Aorta (tissue), 5 donors: ENCODE measurements around the gene TMEM179. TPM values are rescaled to one million over a fixed set of nuclear protein-coding genes. Genes with fewer than 3 reads are reported as not detected.

Source experiments
- ATAC-seq: fragments of 200-7000 bp; cut with Tn5 transposase; one replicate; pipeline ENCODE4 v1.9.1; 2022; ENCODE audit warnings: moderate library complexity; ENCODE audit not compliant: low FRiP score
- DNase-seq, 2 donors: peaks; one replicate each; pipeline ENCODE4 v3.0.0-alpha.2; 2020
- H3K27ac ChIP-seq, 2 donors: one replicate each; pipeline ENCODE4 v1.5.1; 2013; ENCODE audit warnings: low read length in 2 of 2, mild to moderate bottlenecking in 2 of 2, moderate library complexity in 2 of 2, control low read depth in 1 of 2, inconsistent platforms in 1 of 2, low read depth in 1 of 2
- H3K27me3 ChIP-seq, 2 donors: one replicate each; pipeline ENCODE4 v1.6.1; 2013; ENCODE audit warnings: control low read depth in 1 of 2, low read length in 1 of 2, mild to moderate bottlenecking in 1 of 2, moderate library complexity in 1 of 2; ENCODE audit not compliant: insufficient read depth in 2 of 2, control insufficient read depth in 1 of 2
- H3K36me3 ChIP-seq, 2 donors: one replicate each; pipeline ENCODE4 v1.6.1; 2013; ENCODE audit warnings: control low read depth in 1 of 2, low read length in 1 of 2, mild to moderate bottlenecking in 1 of 2; ENCODE audit not compliant: insufficient read depth in 2 of 2, control insufficient read depth in 1 of 2
- H3K4me1 ChIP-seq, 2 donors: one replicate each; pipeline ENCODE4 v1.6.1; 2013; ENCODE audit warnings: low read length in 2 of 2, control low read depth in 1 of 2, mild to moderate bottlenecking in 1 of 2, moderate library complexity in 1 of 2; ENCODE audit not compliant: insufficient read depth in 2 of 2, control insufficient read depth in 1 of 2
- H3K4me3 ChIP-seq, 2 donors: one replicate each; pipeline ENCODE4 v1.5.1; 2013; ENCODE audit warnings: low read length in 2 of 2, control low read depth in 1 of 2, mild to moderate bottlenecking in 1 of 2
- H3K9me3 ChIP-seq: one replicate; pipeline ENCODE4 v1.6.1; 2013; ENCODE audit warnings: mild to moderate bottlenecking, low read length; ENCODE audit not compliant: control insufficient read depth
- WGBS, 2 donors: extraction: QIAGEN DNeasy Blood & Tissue Kit; methylation state at CpG; one replicate each; pipeline ENCODE4 v1.1.7; 2013; 5-methylcytosine and 5-hydroxymethylcytosine counted together
- intact Hi-C, 2 donors: fragments of 100-400 bp; cut with DNase I; formaldehyde crosslinking; loops; one replicate each; pipeline versions ENCODE4 v1.14.2 to v1.15.0; 2022
- polyA plus RNA-seq, 2 donors: library from polyadenylated mRNA; stranded (reverse); fragments of 200-250 nt; gene quantifications; one replicate each; pipeline ENCODE4 v1.2.3, GENCODE V29; 2013
- total RNA-seq, 2 donors: library from RNA; stranded (reverse); fragmentation: NEBNext Ultra II Directional; extraction: Animal tissue kit (Norgen Biotek cat#: 25700); gene quantifications; one replicate each; pipeline ENCODE4 v1.2.1, GENCODE V29; 2021
- donor health status: healthy with polysubstance abuse.
- donor health status: Bipolar disorder and iron deficiency.
- donor health status: DM: no; HTN: no; CAD: no.
- donor health status: DM: no; HTN: no; CAD: no.
- donor health status: DM: yes; HTN: yes; CAD: no.

TMEM179 gene
- total and polyA plus RNA-seq, 4 donors: not detected

DNA sequence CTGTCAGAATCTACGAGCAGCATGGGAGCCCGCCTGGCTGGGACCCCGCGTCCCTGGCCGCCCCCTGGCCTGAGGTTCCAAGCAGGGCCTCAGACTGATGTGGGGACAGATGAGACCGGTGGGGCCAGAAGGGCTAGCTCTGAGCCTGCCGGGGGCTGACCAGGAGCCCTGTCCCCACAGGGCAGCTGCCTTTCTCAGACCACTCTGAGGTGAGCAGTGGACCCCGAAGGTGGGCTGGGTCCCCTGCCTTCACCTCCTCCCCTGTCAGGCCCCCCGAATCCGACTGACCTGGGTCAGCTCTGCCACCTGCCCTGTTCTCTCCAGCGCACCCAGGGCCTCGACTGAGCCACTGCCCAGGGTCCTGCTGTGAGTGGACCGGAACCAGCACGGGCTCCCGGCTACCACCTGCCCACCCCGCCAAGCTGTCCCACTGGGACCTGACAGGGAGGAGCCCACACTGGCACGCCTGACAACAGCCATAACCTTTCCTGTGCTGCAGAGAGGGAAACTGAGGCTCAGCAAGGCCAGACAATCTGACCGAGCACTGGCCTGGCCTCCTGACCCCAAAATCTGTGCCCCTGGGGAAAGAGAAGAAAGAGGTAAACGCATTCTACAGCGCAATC is 29.7 kb upstream of the TMEM179 start:
- no peaks in the 10 kb centered on the region for H3K27me3 ChIP-seq
- peaks cover 1% of the 10 kb centered on the region for H3K9me3 ChIP-seq
- WGBS, 2 donors: 85 to 88% methylated on average over 20 of the region's 20 CpGs
- no peak for ATAC-seq
- no peak for DNase-seq
- no peaks in the 10 kb centered on the region for H3K4me1 ChIP-seq
- H3K27ac ChIP-seq: no peak overlapping the region
- H3K4me3 ChIP-seq: no peak overlapping the region
- intact Hi-C loops: loop anchor here in 1 of 2 donors (5.0 to 10.0 kb wide), 2 partner anchors 62 to 549 kb away; partner anchors contain the start of gene ASPG
- H3K36me3 ChIP-seq: no peaks in the 10 kb centered on the region

DNA sequence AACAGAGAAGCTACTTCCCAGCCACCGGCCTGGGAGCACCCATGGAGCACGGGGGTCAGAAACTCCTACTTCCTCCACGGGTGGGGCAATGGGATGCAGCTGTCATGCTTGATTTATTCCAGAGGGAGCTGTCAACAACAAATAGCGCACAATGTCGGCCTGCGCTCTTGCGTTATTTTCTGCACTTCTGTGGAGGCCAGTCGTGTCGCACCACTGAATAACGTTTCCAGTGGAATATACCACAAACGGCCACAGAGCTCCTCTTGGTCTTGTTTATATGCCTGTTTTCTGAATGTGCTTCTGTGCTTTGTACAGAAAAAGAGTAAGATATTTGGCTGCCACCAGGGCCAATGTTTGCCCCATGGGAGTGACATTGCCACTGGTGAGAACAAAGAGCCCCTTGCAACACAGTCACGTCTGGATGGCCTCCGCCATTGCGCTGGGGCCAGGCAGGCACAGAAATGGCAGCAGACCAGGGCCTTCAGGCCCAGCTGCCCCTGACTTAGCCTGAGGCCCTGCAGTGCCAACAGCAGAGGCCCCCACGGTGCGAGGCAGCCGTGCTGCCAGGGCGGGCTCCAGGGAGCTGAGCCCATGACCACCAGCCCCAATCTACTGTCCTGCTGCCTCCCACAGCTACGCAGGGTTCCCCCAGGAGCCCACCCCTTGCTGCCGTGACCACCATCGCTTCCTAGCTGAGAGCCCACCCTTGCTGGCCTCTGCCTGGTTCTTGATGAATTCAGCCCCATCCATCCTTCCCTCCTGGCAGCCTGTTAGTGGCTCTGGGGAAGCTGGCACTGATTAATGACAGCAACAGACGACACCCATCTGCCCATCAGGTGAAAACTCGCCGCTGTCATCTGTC is 28.9 kb upstream of the TMEM179 start:
- Histone ChIP-seq H3K4me1 (no peaks in the 10 kb centered on the region), H3K36me3 (no peaks in the 10 kb centered on the region), H3K27ac (no peak overlapping the region), H3K9me3 (peaks cover 3% of the 10 kb centered on the region), H3K4me3 (no peak overlapping the region), H3K27me3 (no peaks in the 10 kb centered on the region)
- no peak for ATAC-seq
- 75 to 76% methylated on average over 24 of the region's 24 CpGs for WGBS, 2 donors
- no peak for DNase-seq
- intact Hi-C loops: loop anchor here in 1 of 2 donors (5.0 to 10.0 kb wide), 2 partner anchors 61 to 549 kb away; partner anchors contain the start of gene ASPG

DNA sequence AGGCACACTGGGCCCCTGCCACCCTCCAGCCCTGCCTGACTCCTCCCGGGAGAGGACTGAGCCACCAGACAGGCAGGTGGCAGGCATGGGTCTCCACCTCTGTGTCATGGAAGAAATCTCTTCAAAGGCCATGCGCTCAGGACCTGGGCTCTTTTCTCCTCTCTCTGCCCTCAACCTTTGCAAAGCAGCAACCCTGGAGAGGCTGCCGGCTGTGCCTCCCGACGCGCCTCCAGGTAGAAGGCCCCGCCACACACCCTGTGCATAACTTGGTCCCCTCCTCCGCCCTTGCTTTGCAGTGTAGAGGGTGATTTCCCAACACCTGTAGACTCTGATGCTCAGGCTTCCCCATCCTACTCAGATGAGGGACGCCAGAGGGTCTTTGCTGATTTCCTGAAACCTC is 28.2 kb upstream of the TMEM179 start:
- Histone ChIP-seq H3K4me1 (no peaks in the 10 kb centered on the region), H3K27ac (no peak overlapping the region), H3K9me3 (peaks cover 3% of the 10 kb centered on the region), H3K36me3 (no peaks in the 10 kb centered on the region), H3K27me3 (no peaks in the 10 kb centered on the region), H3K4me3 (no peak overlapping the region)
- 76 to 82% methylated on average over 9 of the region's 9 CpGs for WGBS, 2 donors
- no peak for ATAC-seq
- DNase-seq: no peak
- intact Hi-C loops: loop anchor here in 1 of 2 donors (5.0 to 10.0 kb wide), 2 partner anchors 60 to 548 kb away; partner anchors contain the start of gene ASPG

DNA sequence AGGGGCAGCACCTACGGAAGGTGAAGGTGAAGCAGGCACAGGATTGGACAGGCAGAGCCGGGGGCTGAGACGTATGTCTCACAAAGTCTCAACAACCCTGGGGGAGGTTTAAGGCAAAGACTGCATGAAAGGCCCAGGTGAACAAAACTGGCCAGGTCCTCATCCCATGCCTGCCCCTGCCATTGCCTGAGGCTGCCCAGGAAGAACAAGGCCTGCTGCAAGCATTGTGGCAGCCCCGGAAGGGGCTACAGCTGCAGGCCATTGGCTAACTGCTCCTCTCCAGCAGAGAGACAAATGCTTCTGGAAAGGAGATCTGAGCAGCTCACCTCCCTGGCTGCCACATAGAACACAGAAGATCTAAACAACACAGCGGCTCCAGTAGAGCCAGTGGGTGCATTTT is 20.4 kb upstream of the TMEM179 start:
- H3K4me3 ChIP-seq: no peak overlapping the region
- ATAC-seq: no peak
- no peaks in the 10 kb centered on the region for H3K27me3 ChIP-seq
- DNase-seq: no peak
- H3K4me1 ChIP-seq: no peaks in the 10 kb centered on the region
- intact Hi-C loops: no loop called here
- H3K27ac ChIP-seq: no peak overlapping the region
- no peaks in the 10 kb centered on the region for H3K36me3 ChIP-seq
- H3K9me3 ChIP-seq: peaks cover 6% of the 10 kb centered on the region
- 54 to 59% methylated on average over 5 of the region's 5 CpGs for WGBS, 2 donors

DNA sequence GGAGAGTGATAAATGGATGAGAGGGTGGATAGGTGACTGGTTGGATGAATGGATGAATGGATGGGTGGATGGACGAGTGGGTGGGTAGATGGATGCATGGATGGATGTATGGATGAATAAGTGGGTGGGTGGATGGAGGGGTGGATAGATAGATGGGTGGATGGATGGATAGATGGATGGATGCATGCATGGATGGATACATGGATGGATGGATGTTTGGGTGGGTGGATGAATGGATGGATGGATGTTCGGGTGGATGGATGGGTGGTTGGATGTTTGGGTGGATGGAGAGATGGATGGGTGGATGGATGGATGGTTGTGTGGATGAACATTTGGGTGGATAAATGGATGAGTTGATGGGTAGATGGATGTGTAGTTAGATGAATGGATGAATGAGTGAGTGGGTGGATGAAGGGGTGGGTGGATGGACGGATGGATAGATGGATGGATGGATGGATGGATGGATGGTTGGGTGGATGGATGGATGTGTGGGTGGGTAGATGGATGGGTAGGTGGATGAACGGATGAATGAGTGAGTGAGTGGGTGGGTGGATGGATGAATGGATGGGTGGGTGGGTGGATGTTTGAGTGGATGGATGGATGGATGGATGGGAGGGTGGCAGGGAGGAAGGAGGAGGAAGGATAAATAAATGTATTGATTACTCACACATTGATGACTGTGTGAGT is 9.7 kb upstream of the TMEM179 start:
- Histone ChIP-seq H3K27me3 (no peaks in the 10 kb centered on the region), H3K4me3 (no peak overlapping the region), H3K36me3 (no peaks in the 10 kb centered on the region), H3K27ac (no peak overlapping the region), H3K4me1 (no peaks in the 10 kb centered on the region), H3K9me3 (peaks cover 2% of the 10 kb centered on the region)
- ATAC-seq: no peak
- WGBS, 2 donors: 58 to 59% methylated on average over 4 of the region's 4 CpGs
- DNase-seq: no peak
- intact Hi-C loops: no loop called here

DNA sequence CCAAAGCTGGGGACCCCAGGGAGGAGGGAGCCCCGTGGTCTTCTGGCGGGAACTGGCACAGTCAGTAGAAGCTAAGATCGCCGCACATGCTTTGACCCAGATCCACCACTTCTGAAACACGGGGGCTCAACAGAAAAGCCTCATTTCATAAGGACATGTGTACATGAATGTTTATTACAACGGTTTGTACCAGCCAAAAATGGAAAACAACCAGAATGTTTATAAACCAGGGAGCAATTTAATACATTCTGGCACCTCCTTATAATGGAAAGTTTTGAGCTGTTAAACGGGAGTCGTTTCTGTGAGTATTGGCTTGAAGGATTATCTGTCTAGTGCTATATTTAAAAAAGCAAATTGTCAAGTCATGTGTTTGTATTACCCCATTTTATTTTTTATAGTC is 7.3 kb upstream of the TMEM179 start:
- DNase-seq (no peak), ATAC-seq (no peak)
- Histone ChIP-seq H3K27me3 (no peaks in the 10 kb centered on the region), H3K27ac (no peak overlapping the region), H3K4me1 (no peaks in the 10 kb centered on the region), H3K9me3 (peaks cover 2% of the 10 kb centered on the region), H3K4me3 (no peak overlapping the region), H3K36me3 (no peaks in the 10 kb centered on the region)
- 51 to 53% methylated on average over 8 of the region's 8 CpGs for WGBS, 2 donors
- intact Hi-C loops: no loop called here

DNA sequence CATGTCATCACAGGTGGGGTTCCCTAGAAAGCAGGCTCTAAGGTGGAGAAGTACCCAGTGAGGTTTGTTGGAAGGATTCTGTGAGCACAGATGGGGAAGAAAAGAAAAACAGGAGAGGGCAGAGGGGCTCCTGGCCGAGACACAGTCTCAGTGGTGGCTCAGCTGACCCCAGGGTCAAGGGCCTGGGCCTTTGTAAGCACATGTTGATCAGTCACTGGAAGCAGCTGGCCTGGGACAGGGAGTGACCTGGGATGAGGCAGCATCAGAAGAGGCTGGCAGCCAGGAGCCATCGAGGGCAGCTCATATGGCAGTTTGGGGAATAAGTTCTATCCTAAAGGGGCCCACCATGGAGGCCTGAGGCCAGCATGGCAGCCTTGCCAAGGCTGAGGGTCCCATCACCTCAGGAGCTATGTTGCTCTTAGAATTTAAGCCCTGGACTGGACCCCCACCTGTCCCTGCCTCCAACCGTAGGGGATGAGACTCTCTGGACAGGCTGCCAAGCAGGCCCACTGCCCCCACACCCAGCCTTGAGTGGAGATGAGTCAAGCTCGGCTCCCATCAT is 6.3 kb upstream of the TMEM179 start:
- no peak overlapping the region for H3K27ac ChIP-seq
- 53 to 58% methylated on average over 4 of the region's 4 CpGs for WGBS, 2 donors
- H3K4me1 ChIP-seq: no peaks in the 10 kb centered on the region
- H3K36me3 ChIP-seq: no peaks in the 10 kb centered on the region
- DNase-seq (no peak), ATAC-seq (no peak)
- no peaks in the 10 kb centered on the region for H3K27me3 ChIP-seq
- intact Hi-C loops: no loop called here
- peaks cover 2% of the 10 kb centered on the region for H3K9me3 ChIP-seq
- no peak overlapping the region for H3K4me3 ChIP-seq

DNA sequence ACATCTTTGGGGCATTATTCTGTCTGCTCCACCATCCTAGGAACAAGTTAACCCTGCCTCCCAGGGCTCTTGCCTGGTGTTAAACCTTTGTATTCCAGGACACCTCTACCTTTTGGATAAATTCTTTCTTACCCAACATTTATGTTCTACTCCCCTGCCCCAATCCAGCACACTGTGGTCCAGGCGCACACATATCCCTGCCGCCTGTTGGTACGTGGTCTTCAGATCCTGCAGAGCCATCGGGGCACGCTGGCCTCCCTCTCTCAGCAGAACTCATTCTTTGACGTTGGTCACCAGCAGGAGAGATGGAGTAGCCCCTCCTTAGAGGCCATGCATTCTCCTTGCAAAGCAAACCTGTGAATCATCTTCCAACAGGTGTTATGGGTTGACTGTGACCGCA is 5.1 kb upstream of the TMEM179 start:
- no peaks in the 10 kb centered on the region for H3K36me3 ChIP-seq
- 82 to 83% methylated on average over 7 of the region's 7 CpGs for WGBS, 2 donors
- no peak for DNase-seq
- H3K4me1 ChIP-seq: no peaks in the 10 kb centered on the region
- H3K9me3 ChIP-seq: no peaks in the 10 kb centered on the region
- no peak overlapping the region for H3K4me3 ChIP-seq
- intact Hi-C loops: no loop called here
- ATAC-seq: no peak
- H3K27ac ChIP-seq: no peak overlapping the region
- no peaks in the 10 kb centered on the region for H3K27me3 ChIP-seq
